Measurements from ENCODE around the gene LRRC56. TPM values are rescaled to one million over a fixed set of nuclear protein-coding genes. Genes with fewer than 3 reads are reported as not detected.
"Not testable (repeated sequence)": the region's sequence is repeated elsewhere in the genome, so short reads cannot be mapped to it uniquely, and the experiment has no call there.

LRRC56 gene
- polyA plus RNA-seq, 2 donors, result 1.7 to 4.0 TPM

DNA sequence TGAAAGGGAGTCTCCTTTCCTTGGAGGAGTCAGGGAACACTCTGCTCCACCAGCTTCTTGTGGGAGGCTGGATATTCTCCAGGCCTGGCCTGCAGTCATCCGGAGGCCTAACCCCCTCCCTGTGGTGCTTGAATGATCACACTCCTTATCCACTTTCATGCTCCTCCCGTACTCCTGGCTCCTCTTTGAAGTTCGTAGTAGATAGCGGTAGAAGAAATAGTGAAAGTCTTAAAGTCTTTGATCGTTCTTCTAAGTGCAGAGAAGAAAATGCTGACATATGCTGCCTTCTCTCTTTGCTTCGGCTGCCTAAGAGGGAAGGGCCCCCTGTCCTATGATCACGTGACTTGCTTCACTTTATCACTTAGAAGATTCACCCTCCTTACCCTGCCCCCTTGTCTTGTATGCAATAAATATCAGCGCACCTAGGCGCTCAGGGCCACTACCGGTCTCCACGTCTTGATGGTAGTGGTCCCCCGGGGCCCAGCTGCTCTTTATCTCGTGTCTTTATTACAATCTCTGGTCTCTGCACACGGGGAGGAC is 36.8 kb downstream of the LRRC56 start:
- not testable (repeated sequence) for H3K27ac ChIP-seq (ENCODE audit: low read depth in 2 of 2, low read length in 1 of 2); H3K4me3 ChIP-seq (ENCODE audit: low read depth in 1 of 2, low read length in 2 of 2); H3K9me3 ChIP-seq (ENCODE audit: control insufficient read depth in 2 of 2, insufficient read depth in 1 of 2, low read depth in 1 of 2, low read length in 1 of 2); H3K27me3 ChIP-seq (ENCODE audit: control insufficient read depth in 1 of 2, insufficient read depth in 2 of 2, low read length in 2 of 2); H3K36me3 ChIP-seq (ENCODE audit: control insufficient read depth in 2 of 2, insufficient read depth in 2 of 2, low read length in 1 of 2)
- 49 to 57% methylated on average over 14 of the region's 14 CpGs for WGBS, 2 donors
- peaks cover 12 to 25% of the 10 kb centered on the region in 2 donors for H3K4me1 ChIP-seq (ENCODE audit: control insufficient read depth in 2 of 2, insufficient read depth in 2 of 2, low read length in 1 of 2)

DNA sequence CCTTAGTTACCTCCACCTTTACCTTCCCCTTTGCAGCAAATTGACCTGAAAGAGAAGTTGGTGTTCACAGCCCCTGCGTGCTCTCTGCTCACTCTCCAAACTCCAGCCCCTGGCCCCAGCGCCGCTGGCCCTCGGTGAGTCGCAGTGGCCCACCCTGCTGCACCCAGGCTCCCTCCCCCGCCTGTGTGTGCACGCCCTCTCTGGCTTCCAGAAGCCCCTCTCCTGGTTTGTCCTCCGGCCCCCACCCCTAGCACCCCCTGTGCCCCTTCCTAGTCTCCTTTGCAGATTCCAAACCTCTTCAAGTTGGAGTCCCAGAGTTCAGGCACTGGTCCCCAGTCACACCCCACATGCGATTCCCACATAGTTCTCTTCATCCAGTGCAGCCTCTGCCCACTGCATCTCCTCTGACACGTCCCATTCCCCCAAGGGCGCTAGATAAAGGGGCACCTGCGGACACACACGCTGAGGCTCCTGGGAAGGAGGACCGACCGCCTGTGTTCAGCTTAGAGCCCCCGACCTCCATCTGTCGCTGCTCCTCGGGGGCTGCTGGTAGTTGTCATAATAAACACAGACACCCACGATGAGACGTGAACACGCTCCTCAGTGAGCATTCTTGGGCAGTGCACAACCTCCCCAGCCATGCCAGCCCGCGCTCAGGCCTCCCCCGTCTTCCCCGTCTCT is 37.4 kb downstream of the LRRC56 start:
- H3K4me1 ChIP-seq (ENCODE audit: control insufficient read depth in 2 of 2, insufficient read depth in 2 of 2, low read length in 1 of 2), result peaks cover 12 to 26% of the 10 kb centered on the region in 2 donors
- no peaks in the 10 kb centered on the region for H3K36me3 ChIP-seq (ENCODE audit: control insufficient read depth in 2 of 2, insufficient read depth in 2 of 2, low read length in 1 of 2)
- peak overlapping the region; percentile 27 to 65 for H3K4me3 ChIP-seq (ENCODE audit: low read depth in 1 of 2, low read length in 2 of 2)
- H3K27me3 ChIP-seq (ENCODE audit: control insufficient read depth in 1 of 2, insufficient read depth in 2 of 2, low read length in 2 of 2), result no peaks in the 10 kb centered on the region
- peak overlapping the region; percentile 84 for H3K27ac ChIP-seq (ENCODE audit: low read depth in 2 of 2, low read length in 1 of 2)
- WGBS, 2 donors, result 24 to 25% methylated on average over 25 of the region's 25 CpGs
- H3K9me3 ChIP-seq (ENCODE audit: control insufficient read depth in 2 of 2, insufficient read depth in 1 of 2, low read depth in 1 of 2, low read length in 1 of 2), result no peaks in the 10 kb centered on the region

DNA sequence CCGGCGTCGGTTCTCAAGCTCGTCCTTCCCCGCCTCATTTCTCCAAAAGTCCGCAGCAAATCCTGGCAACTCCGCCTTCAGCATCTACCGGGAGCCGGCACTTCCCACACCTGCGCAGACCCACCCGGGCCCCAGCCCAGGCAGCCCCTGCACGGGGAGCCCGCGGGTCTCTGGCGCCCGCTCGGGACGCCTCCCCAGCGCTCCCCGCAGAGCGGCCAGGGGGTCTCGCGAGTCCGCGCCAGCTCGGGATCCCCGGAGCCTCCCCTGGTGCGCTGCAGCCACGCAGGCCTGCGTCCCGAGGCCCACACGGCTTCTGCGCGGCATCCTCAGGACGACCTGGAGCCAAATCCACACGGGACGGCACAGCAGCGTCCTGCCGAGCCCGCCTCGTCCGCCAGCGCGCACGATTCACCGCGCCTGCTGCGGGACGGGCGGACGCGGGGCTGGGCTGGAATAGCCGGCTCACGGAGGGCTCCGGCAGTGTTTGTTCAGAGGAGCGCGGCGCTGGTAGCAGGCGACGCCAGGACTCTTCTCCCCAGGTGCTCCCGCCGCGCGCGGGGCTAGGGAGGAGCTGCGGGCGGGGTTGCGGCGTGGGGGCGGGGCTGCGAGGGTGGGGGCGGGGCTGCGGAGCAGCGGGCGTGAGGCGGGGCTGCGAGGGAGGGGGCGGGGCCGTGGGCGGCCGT is 38.1 kb downstream of the LRRC56 start:
- WGBS, 2 donors, result 1% methylated on average over 59 to 80 of the region's 81 CpGs
- Histone ChIP-seq H3K36me3 (ENCODE audit: control insufficient read depth in 2 of 2, insufficient read depth in 2 of 2, low read length in 1 of 2) (no peaks in the 10 kb centered on the region), H3K4me1 (ENCODE audit: control insufficient read depth in 2 of 2, insufficient read depth in 2 of 2, low read length in 1 of 2) (peaks cover 12 to 32% of the 10 kb centered on the region in 2 donors), H3K27ac (ENCODE audit: low read depth in 2 of 2, low read length in 1 of 2) (peak overlapping the region; percentile 84), H3K27me3 (ENCODE audit: control insufficient read depth in 1 of 2, insufficient read depth in 2 of 2, low read length in 2 of 2) (no peaks in the 10 kb centered on the region), H3K9me3 (ENCODE audit: control insufficient read depth in 2 of 2, insufficient read depth in 1 of 2, low read depth in 1 of 2, low read length in 1 of 2) (no peaks in the 10 kb centered on the region), H3K4me3 (ENCODE audit: low read depth in 1 of 2, low read length in 2 of 2) (peak overlapping the region; percentile 27 to 65)

DNA sequence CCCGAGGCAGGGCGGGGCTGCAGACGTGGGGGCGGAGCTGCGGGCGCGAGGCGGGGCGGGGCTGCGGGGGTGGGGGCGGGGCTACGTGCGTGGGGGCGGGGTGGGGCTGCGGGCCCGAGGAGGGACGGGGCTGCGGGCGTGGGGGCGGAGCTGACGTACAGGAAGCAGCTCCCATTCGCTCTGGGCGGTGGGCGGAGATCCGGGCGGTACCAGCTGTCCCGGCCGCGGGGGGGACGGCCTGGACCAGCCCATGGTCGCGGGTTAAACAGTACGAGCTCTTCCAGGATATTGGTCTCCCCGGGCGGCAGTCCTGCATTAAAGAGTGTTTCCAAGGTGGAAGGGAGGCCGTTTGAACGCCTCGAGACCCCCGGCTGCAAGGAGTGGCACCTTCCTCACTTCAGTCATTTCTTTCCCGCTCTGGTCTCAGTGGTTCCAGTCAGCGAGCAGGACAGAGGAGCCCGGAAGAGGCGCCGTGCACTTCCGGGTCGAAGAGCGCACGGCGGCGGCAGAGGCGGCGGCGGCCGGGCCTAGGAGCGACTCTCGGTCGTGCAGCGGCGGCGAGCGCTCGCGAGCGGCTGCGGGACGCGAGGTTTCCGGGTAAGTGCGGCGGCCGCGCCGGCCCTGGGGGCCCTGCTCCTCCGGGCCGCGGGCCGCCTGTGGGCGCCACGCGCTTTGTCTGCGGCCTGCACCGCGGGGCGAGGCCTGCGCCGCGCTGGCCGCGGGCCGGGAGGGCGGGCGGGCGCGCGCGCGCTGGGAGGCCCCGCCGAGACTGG is 38.9 kb downstream of the LRRC56 start, which contains the start of gene PHRF1:
PHRF1 (plus strand) TSS at position 475 of the 773 bp plus-strand sequence. CDS start 5,043 bp downstream, outside the sequence.
- Histone ChIP-seq H3K4me3 (ENCODE audit: low read depth in 1 of 2, low read length in 2 of 2) (peak within 1 kb of the TSS; percentile 70 to 86), H3K27ac (ENCODE audit: low read depth in 2 of 2, low read length in 1 of 2) (peak within 1 kb of the TSS; percentile 95 to 99), H3K9me3 (ENCODE audit: control insufficient read depth in 2 of 2, insufficient read depth in 1 of 2, low read depth in 1 of 2, low read length in 1 of 2) (no peaks in the 10 kb centered on the region), H3K4me1 (ENCODE audit: control insufficient read depth in 2 of 2, insufficient read depth in 2 of 2, low read length in 1 of 2) (peaks cover 12 to 33% of the 10 kb centered on the region in 2 donors), H3K27me3 (ENCODE audit: control insufficient read depth in 1 of 2, insufficient read depth in 2 of 2, low read length in 2 of 2) (no peaks in the 10 kb centered on the region), H3K36me3 (ENCODE audit: control insufficient read depth in 2 of 2, insufficient read depth in 2 of 2, low read length in 1 of 2) (no peaks in the 10 kb centered on the region)
- WGBS, 2 donors, result 0 to 1% methylated on average over 53 to 98 of the region's 99 CpGs

- 4 to 6% methylated on average over 26 to 45 of the region's 48 CpGs for WGBS, 2 donors
- Histone ChIP-seq H3K27ac (ENCODE audit: low read depth in 2 of 2, low read length in 1 of 2) (peak overlapping the region; percentile 95 to 99), H3K36me3 (ENCODE audit: control insufficient read depth in 2 of 2, insufficient read depth in 2 of 2, low read length in 1 of 2) (peaks cover 0 to 7% of the 10 kb centered on the region in 2 donors), H3K27me3 (ENCODE audit: control insufficient read depth in 1 of 2, insufficient read depth in 2 of 2, low read length in 2 of 2) (no peaks in the 10 kb centered on the region), H3K9me3 (ENCODE audit: control insufficient read depth in 2 of 2, insufficient read depth in 1 of 2, low read depth in 1 of 2, low read length in 1 of 2) (no peaks in the 10 kb centered on the region), H3K4me1 (ENCODE audit: control insufficient read depth in 2 of 2, insufficient read depth in 2 of 2, low read length in 1 of 2) (peaks cover 12 to 33% of the 10 kb centered on the region in 2 donors), H3K4me3 (ENCODE audit: low read depth in 1 of 2, low read length in 2 of 2) (peak overlapping the region; percentile 70 to 86)
These were observed 39.7 kb downstream of the LRRC56 start for GRCh38 chr11:576811-577610.

- peak overlapping the region; percentile 70 to 86 for H3K4me3 ChIP-seq (ENCODE audit: low read depth in 1 of 2, low read length in 2 of 2)
- H3K36me3 ChIP-seq (ENCODE audit: control insufficient read depth in 2 of 2, insufficient read depth in 2 of 2, low read length in 1 of 2), result peaks cover 0 to 7% of the 10 kb centered on the region in 2 donors
- WGBS, 2 donors, result 44 to 55% methylated on average over 6 of the region's 6 CpGs
- peaks cover 12 to 33% of the 10 kb centered on the region in 2 donors for H3K4me1 ChIP-seq (ENCODE audit: control insufficient read depth in 2 of 2, insufficient read depth in 2 of 2, low read length in 1 of 2)
- no peaks in the 10 kb centered on the region for H3K9me3 ChIP-seq (ENCODE audit: control insufficient read depth in 2 of 2, insufficient read depth in 1 of 2, low read depth in 1 of 2, low read length in 1 of 2)
- no peaks in the 10 kb centered on the region for H3K27me3 ChIP-seq (ENCODE audit: control insufficient read depth in 1 of 2, insufficient read depth in 2 of 2, low read length in 2 of 2)
- H3K27ac ChIP-seq (ENCODE audit: low read depth in 2 of 2, low read length in 1 of 2), result peak overlapping the region; percentile 95 to 99
These were observed 40.2 kb downstream of the LRRC56 start for GRCh38 chr11:577611-577894.

DNA sequence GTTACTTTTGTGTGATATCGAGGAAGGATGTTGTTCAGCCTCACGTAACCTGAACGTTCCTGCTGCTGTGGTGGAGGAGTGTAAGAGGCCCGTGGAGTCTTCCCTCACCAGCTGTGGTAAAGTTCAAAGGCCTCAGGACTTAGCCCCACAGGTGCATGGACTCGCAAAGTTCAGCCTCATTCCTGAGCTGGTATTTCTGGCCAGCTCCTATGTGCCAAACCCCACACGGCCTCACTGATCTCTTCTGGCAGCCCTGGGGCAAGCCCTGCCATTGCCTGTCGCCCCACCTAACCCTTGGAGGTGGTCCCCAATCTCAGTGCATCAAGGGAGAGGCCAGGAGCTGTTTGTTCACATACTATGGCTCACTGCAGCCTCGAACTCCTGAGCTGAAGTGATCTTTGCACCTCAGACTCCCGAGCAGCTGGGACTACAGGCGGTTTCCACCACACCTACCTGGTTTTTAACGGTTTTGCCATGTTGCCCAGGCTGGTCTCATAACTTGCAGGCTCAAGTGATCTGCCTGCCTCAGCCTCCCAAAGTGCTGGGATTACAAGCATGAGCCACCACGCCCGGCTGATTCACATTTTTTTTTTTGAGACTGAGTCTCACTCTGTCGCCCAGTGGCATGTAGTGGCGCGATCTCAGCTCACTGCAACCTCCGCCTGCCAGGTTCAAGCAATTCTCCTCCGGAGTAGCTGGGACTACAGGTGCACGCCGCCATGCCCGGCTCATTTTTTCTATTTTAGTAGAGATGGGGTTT is 41.1 kb downstream of the LRRC56 start:
- Histone ChIP-seq H3K27ac (ENCODE audit: low read depth in 2 of 2, low read length in 1 of 2) (peak overlapping the region; percentile 77 to 99), H3K9me3 (ENCODE audit: control insufficient read depth in 2 of 2, insufficient read depth in 1 of 2, low read depth in 1 of 2, low read length in 1 of 2) (no peaks in the 10 kb centered on the region), H3K4me1 (ENCODE audit: control insufficient read depth in 2 of 2, insufficient read depth in 2 of 2, low read length in 1 of 2) (peaks cover 12 to 33% of the 10 kb centered on the region in 2 donors), H3K36me3 (ENCODE audit: control insufficient read depth in 2 of 2, insufficient read depth in 2 of 2, low read length in 1 of 2) (peaks cover 0 to 10% of the 10 kb centered on the region in 2 donors), H3K4me3 (ENCODE audit: low read depth in 1 of 2, low read length in 2 of 2) (peak overlapping the region in 1 of 2 donors; percentile 10), H3K27me3 (ENCODE audit: control insufficient read depth in 1 of 2, insufficient read depth in 2 of 2, low read length in 2 of 2) (no peaks in the 10 kb centered on the region)
- WGBS, 2 donors, result 48 to 51% methylated on average over 21 of the region's 21 CpGs

GRCh38 chr11:579830-580601 is 42.7 kb downstream of the LRRC56 start:
- H3K9me3 ChIP-seq (ENCODE audit: control insufficient read depth in 2 of 2, insufficient read depth in 1 of 2, low read depth in 1 of 2, low read length in 1 of 2), result no peaks in the 10 kb centered on the region
- peaks cover 4 to 18% of the 10 kb centered on the region in 2 donors for H3K36me3 ChIP-seq (ENCODE audit: control insufficient read depth in 2 of 2, insufficient read depth in 2 of 2, low read length in 1 of 2)
- 64 to 77% methylated on average over 20 of the region's 20 CpGs for WGBS, 2 donors
- peaks cover 12 to 25% of the 10 kb centered on the region in 2 donors for H3K4me1 ChIP-seq (ENCODE audit: control insufficient read depth in 2 of 2, insufficient read depth in 2 of 2, low read length in 1 of 2)
- no peaks in the 10 kb centered on the region for H3K27me3 ChIP-seq (ENCODE audit: control insufficient read depth in 1 of 2, insufficient read depth in 2 of 2, low read length in 2 of 2)
- H3K4me3 ChIP-seq (ENCODE audit: low read depth in 1 of 2, low read length in 2 of 2), result no peak overlapping the region
- H3K27ac ChIP-seq (ENCODE audit: low read depth in 2 of 2, low read length in 1 of 2), result no peak overlapping the region

Data from esophagus (tissue), 2 donors.